NOMO-1 treated with dmso at 0.1 percent for 144 hours (cell line): ENCODE results near the gene ABLIM2.

ENCODE experiments used
- DNase-seq: peaks from one replicate; lab custom pipeline; 2025; ENCODE audit not compliant: unreplicated experiment; lab: John Stamatoyannopoulos, UW

Gene ABLIM2

DNA sequence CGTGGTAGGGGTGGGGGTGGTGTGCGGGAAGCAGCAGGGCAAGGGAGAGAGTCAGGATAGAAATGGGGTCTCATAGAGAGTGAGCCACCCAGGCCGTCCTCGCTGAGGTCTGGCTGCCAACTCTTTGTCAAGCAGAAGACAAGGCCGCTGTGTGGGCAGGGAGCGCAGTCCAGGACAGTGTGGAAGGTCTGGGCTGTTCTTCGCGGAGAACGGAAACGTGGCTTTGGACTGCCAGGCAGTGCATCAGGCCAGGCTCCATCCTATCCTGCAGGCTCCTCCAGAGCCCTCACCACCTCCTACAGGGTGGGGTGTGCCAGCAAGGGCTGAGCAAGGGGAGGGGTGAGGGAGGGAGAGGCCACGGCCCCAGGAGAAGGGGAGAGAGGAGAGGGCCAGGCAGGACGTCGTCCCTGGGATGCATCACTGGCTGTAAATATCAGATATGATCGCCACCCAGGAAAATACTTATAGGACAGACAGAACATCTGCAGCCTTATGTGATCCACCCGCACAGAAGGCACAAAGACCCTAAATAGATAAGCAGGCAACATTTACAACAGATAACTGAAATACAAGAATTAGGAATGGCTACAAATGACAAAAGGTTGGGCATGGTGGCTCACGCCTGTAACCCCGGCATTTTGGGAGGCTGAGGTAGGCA, 85.3 kb downstream of the ABLIM2 start:
- no peak for DNase-seq

DNA sequence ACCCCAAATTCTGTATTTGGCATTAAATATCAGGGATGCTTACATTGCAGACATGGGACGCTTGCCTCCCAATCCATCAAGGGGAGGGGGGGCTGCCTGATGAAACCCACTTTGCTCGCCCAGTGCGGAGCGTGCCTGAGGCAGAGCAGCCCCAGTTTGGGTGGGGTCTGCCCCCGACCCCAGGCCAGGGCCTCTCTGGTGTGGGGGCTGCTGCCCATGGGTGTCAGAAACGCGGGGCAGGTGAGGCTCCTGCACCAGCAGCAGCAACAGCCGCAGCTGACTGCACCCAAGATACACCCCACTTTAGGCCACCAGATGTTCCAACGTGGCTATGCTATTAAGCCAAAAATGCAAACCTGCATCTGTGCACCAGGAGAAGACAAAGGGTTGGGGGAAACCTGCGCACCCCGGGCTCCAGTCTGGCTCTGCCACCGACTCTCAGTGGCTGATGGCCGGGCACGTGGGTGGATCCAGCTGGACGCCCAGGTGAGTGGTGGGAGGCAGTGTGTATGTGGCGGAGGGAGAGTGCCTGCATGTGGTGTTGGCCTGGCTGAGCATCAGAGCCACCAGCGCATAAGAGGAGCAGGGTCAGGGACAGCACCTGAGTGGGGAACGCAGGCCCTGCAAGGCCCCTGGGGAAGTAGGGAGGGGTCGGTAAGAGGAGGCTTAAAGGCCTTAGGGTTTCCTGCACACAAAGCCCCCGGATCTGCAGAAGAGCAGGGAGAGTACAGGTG, 86.2 kb downstream of the ABLIM2 start:
- no peak for DNase-seq

DNA sequence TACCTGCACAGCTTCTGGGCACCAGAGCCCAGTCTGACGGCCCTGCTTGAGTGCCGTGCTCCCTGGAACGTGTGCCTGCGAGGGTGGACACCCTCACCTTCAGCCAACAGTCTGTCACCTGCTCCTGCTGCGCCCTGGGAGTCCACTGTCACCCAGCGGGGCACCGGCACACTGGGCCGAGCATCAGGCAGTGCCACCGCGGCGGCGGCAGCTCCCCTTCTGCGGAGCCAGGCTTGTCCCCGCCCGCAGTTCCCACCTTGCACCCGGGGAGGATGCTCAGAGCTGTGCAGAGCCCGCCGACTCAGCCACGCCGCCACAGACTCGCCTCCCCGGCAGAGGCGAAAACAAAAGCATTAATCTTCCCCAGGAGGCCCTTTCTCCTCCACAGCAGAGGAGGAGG, 86.8 kb downstream of the ABLIM2 start:
- no peak for DNase-seq

DNA sequence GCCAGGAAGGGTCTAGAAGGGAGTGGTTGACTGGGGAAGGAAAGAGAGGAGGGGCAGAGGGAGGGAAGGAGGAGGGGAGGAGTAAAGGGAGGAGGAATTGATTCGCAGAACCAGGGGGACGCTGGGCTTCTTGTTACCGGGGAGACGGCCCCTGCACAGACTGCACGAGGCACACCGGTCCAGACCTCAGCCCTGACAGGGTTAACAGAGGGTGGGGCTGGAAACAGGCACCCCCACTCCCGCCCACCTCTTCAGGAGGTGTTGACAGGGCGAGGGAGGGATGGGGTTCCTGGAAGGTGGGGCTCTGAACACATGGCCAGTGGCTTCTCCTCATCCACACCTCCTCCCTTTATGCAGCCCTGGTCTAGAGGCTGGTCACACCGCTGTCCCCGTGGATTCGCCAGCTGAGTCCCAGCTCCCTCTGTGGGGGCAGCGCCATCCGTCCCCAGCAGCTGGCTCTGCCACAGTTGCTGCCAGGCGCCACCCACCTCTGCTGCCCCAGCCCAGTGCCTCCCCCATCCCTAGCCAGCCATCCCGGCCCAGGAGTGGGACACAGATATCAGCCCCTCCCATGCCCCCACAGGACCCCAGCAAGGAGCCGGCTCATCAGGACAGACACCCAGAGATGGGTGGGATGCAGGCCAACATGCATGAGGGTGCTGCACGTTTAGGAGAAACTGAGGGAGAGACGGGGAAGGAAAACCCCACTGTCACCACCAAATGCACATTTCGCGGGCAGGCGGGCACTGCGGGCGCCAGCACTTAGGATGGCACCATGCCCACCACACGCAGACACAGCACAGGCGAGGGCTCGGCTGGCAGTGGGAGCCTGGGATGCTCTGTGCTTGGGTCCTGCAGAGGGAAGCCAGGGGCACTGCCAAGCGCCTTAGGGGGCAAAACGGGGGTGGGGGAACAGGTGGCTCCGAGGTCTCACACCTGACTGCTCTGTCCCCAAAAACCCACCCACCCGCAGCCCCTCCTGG, 87.6 kb downstream of the ABLIM2 start:
- no peak for DNase-seq

GRCh38 chr4:8069102-8069752, 89.4 kb downstream of the ABLIM2 start:
- DNase-seq: no peak

DNA sequence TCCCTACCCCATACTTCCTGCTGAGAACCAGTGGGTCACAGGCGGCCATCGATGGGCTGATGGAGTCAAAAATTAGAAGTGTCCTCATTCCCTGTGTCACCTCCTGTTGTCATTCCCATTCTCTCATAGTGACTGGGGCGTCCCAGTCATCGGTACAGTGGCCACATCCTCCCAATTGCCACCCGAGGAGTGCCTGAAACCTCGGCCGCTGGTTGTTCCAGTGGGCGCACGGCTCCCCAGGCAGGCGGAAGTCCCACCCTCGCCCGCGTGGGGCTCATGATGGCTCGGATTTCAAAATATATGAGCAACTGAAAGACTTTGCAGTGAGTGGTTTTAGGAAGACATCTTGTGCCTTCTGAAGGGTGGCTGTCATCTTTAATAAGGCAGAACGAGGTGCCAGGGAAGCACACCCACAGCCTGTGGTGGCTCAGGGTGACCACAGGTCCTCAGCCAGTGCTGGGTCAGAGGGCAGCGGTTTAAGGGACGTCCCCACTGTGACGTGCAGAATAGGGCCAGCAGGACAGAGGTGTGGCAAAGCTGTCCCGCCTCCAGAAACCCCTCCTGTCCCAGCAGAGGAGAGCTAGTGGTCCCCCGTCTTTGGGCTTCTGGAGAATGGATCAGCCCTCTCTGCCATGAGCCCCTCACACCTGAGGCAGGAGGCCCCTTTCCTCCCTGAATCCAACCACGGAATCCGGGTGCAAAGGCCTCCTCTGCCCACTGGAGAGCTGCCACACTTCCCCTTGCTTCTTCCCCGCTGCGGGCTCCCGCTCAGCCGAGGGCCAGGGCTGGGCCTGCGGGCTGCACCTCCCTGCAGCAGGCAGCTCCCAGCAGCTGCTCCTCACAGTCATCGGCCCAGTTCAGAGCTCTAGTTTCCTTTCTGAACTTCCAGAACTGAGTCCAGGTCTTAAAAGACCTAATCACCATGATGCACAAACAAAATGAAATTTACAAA, 90.4 kb downstream of the ABLIM2 start:
- no peak for DNase-seq

DNA sequence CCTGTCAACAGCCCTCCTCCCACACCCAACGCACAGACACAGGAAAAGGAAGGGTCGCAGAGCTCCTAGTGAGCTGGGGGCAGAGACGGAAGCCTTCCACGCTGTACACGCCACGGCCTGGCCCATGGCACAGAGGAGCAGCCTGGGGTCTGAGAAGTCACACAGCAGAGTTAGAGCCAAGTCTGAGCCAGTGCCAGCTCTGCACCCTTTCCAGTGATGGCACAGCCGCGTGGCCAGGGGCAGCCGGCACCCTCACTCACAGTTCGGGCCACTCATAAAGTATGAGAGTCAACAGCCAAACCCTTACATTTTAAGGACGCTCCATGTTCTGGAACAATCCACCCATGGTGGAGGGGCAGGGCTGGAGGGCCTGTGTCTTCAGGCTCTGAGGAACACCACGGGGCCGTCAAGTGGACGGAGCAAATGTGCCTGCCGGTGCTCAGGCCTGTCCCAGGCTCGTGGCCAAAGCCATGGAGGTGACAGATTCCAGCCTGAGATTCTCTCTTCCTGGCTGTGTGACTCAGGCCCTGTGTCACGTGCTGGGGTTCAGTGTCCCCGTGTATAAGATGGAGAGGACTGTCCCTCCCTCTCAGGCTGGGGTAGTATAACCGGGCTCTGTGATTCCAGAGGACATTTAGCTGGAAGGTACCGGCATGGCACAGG, 91.2 kb downstream of the ABLIM2 start:
- no peak for DNase-seq

GRCh38 chr4:8066336-8066931, 92.2 kb downstream of the ABLIM2 start:
- no peak for DNase-seq

DNA sequence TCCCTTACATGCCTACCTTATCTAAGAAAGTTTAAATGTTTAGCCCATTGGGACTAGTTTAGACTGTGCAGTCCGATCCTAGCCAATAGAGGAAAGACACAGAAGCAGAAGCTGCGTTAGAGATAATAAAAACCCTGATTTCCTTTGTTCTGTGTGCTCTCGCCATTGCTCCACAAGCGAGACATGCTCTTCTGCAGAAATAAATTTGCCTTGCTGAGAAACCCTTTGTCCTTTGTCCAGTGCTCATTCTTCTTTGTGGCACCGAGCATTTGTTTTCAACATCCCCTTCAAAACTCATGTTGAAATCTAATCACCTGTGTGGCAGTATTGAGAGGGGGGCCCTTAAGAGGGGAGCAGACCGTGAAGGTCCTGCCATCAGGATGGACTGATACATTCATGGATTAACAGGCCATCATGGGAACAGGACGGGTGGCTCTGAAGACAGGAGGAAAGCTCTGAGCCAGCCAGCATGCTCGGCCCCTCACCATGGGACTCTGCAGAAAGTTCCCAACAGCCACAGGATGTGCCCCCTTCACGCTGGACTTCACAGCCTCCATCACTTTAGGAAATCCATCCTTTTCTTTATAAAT, 94.5 kb downstream of the ABLIM2 start:
- DNase-seq: no peak

GRCh38 chr4:8061573-8061972, 97.0 kb downstream of the ABLIM2 start:
- DNase-seq: no peak

- DNase-seq: no peak
Measured at GRCh38 chr4:8061145-8061544, 97.5 kb downstream of the ABLIM2 start.

- DNase-seq: no peak
Measured at GRCh38 chr4:8060632-8061031, 98.0 kb downstream of the ABLIM2 start.

GRCh38 chr4:8058031-8058479, 100.6 kb downstream of the ABLIM2 start:
- no peak for DNase-seq

DNA sequence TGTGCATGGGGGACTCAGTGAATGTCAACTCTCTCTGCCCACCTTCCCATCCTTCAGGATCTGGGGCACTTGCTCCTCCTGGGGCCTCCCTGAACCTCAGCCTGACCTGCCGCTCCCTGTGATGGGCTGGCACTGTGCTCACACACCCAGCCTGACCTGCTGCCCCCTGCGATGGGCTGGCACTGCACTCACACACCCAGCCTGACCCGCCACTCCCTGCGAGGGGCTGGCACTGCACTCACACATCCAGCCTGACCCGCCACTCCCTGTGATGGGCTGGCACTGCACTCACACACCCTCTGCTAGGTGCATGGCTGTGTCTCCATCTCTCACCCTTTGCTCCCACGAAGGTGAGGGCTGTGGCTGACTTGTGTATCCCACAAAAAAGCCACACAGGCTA, 103.4 kb downstream of the ABLIM2 start:
- no peak for DNase-seq

DNA sequence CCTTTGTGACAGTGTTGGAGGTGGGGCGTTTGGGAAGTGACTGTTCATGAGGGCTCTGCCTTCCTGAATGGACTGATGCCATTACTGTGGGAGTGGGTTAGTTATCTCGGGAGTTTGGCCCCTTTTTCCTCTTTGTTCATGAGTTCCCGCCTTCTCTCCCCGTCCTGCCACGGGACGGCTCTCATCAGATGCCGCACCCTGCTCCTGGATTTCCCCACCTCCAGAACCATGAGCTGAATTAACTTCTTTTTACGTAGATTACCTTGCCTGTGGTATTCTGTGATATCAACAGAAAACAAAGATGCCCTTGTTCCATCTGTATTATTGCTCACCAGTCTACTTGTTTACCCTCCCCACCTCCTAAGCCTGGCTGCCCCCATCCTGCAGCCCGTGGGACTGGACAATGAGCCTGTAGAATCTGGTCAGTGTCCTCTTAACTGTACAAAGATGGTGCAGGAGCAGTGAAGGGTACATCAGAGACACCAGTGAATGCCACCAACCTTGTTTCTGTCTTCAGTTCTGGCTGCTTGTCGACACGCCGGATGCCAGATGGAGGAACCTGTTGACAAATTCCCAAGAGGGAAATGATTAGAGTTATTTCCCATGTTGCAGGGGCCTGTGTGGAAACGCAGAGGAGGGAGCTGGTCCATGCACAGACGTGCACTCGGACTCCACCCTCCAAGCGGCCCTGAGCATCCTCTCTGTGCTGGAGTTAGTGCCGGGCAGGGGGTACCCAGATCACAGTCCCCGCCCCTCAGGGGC, 104.7 kb downstream of the ABLIM2 start:
- no peak for DNase-seq

- no peak for DNase-seq
Measured at GRCh38 chr4:8052160-8052691, 106.4 kb downstream of the ABLIM2 start.

DNA sequence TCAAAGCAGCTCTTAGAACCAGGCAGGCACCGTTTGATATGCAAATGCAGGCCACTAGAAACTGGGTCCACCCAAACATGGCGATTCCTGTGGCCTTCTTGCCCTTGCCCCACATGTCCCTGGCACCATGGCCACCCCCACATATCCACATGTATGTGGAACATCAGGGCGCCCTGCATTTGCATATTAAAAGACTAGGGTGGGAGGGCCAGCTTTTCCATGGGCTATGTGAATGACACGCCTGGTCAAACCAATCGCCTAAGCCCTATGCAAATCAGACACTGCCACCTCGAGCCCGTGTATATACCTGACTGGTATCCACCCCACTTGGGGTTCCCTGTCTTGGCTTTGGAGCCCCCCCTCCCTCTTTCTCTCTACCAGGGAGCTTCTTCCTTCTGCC, 107.0 kb downstream of the ABLIM2 start:
- DNase-seq: no peak
